NCI-H1417 (cell line): ENCODE data around the gene EZH2.

Source experiments
- DNase-seq, 3 experiments: peaks; one replicate each; lab custom pipeline; 2025; lab: John Stamatoyannopoulos, UW

The EZH2 gene

DNA sequence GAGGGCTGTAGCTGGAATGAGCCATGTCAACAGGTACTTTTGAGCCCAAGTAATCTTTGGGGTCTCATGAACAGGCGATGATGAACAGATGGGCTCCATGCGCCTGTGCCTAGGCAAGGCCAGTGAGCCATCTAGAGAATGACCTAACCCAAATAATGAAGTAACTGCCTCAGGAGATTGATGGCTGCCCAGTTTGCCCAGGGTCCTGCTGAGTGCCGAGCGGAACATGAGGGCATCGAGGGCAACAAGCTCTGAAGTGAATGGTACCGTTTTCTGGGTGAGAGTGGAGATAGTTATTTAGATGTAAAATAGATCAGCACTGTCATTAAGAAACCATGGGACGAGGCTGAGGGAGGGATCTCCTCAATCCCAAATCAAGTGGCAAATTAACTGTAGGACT, 77.9 kb downstream of the EZH2 start:
- no peak for DNase-seq

DNA sequence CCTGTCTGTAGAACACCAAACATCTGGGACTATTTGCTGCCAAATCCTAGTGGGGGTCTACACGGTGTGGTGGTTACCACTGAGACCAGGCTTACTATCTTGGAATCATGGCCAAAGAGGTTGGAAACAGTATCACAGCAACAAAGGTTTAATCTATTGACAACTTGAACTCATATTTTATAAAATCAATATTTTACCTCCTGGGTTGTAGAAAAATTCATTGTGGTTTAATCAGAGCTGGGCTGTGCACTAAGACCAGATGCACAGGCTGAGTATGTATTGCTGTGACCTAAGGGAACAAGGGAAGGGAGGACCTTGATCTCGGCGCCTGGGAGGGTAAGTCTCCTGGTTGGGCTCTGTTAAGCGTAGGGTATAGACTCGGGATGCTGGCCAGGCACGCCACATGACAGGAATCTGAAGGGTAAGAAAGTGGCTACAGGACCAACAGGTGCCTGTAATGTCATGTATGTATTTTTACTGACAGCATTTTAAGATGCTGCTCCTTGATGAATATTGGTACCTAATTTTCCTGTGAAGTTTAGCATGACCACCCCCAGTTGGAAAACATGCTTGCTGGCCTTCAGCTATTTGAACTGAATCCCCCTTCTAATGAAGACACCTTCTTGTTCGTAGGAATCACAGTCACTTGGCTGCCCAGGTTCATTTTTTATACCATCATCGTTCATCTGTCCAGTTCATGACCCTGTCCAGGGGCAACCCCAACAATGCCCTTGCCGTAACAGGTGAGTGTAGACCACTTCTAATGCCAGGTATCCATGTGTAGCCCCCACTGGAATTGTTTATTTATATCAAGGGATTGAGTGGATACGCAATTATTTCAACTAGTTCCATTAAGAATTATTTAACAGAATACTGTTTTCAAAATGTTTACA, 79.5 kb downstream of the EZH2 start:
- DNase-seq = peak in 1 of 3 experiments; percentile 44

DNA sequence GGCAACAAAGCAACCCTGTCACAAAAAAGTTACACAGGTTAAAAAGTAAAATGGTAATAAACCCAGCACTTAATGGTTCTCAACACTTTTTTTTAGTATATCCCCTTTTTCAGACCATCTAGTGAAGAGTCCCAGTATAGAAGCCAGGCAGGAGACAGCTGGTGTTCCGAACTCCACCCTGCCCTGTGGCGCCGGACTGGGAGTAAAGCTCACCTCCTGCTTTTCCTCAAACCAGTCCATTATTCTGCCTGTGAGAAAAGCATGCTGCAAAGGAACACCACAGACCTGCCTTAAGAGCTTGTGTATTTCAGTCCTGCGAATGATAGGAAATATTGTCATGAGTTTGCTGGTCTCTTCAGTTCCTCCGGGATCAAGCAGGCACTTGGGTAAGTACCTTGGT, 81.0 kb downstream of the EZH2 start:
- DNase-seq = peak in 1 of 3 experiments; percentile 47

DNA sequence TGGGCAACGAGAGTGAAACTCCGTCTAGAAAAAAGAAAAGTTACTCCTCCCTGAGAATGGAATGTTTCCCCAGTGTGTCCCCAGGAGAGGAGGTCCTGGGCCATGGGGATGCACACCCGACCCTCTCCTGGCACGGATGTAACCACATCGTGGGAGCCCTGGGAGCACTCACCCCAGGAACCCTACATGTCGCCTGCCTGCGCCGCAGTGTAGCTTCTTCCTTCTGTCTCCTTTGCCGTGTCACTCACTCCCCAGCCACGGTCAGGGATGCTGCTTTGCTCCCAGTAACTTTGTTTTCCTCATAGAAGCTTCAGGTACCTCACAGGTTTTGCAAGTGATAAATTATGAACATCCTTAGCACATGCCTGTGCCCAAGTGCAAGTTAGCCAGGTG, 82.0 kb downstream of the EZH2 start:
- no peak for DNase-seq

DNA sequence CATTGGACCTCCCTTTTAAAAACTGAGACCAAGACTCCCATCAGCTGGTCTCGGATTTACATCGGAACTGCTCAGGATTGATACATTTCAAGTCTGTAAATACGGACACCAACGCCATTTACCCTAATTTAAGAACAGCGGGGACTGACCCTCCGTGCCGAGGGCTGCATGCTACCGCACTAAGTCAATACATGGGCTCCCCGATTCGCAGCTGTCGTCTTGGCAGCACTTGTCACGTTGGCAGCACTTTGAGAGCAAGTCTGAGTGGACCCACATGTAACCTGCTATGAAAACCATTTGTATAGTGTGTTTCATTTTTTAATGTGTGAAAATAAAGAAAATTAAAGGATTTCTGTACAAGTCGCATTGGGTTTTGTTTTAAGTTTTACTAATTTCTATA, 83.4 kb downstream of the EZH2 start:
- DNase-seq = no peak

DNA sequence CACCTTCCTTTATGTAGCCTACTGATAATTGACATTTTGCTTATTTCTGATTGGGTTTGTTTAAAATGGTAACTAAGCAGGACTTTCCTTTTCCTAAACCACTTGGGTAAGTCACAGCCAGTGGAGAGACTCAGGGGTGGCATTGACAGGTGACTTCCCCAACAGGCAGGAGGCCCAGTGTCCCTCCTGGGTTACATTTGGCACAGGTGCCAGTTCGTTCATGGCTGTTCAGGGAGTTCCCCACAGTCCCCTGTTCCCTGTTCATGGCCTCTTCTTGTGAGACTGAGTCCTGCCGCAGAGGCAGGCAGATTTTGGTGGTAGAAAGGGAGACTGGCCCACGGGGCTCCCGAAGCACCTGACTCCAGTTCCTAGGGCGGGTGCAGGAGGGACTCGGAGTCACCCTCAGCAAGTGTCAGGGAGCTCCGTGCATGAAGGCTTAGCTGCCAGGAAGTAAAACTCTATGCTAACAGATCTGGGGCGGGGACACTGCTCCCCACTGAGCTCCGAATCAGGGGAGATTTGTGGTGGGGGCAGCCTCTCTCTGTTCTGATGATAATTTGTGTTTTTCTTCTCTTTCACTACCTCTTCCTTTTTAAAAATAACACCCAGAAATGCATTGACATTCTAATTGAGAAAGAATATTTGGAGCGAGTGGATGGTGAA, 84.1 kb downstream of the EZH2 start:
- no peak for DNase-seq

DNA sequence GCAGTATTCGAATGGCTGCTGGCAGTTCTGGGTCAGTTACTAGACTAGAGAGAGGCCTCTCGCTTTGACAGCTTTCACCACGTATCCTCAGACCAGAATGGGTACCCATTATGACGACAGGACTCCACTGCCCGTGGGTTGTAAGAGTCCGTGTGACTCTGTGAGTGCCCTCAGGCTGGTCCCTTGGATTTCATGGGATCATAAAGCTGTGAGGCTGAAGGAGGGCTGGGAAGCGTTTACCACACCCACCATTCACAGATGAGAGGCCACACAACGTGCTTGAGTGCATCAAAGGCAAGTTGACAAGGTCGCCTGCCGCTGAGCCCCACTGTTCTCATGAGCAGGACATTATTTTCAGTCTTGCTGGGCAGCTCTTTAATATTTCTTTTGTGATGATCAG, 87.2 kb downstream of the EZH2 start:
- DNase-seq = no peak

DNA sequence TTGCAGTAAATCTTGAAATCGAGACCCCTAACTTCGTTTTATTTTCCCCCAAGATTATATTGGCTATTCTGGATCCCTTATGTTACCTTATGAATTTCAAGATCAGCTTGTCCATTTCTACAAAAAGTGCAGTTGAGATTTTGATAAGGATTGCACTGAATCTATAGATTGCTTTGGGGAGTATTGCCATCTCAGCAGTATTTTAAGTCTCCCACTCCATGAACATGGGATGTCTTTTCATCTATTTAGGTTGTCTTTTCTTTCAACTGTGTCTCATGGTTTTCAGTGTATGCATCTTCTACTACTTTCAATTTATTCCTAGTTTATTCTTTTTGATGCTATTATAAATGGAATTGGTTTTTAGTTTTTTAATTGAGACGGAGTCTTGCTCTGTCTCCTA, 89.6 kb downstream of the EZH2 start:
- DNase-seq = no peak

DNA sequence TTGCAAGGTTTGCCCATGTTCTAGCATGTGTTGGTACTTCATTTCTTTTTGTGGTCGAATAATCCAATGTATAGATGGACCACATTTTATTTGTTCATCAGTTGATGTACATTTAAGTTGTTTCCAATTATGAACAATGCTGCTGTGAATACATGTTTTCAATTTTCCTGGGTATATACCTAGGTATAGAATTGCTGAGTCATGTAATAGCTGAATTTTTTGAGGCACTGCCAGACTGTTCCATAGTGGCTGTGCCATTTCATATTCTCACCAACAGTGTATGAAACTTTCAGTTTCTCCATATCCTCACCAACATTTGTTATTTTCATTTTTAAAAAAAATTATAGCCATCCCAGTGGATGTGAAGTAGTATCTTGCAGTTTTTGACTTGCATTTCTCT, 90.5 kb downstream of the EZH2 start:
- no peak for DNase-seq

DNA sequence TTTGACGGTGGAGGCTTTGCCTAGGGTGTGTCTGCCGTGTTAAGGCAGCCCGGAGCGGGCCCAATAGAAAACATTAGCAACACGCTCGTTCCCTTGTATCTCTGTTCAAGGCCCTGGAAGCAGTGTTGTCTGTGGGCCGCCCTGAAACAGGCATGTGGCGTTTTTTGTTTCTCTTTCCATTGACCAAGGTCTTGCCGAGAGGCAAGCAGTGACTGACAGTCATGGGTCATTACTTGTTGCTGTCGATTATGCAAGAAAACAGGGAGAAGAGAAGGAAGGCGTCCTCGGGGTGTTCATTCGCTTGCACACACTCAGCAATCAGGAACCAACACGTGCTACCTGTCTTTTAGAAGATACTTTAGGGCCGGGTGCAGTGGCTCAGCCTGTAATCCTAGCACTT, 92.5 kb downstream of the EZH2 start:
- no peak for DNase-seq

DNA sequence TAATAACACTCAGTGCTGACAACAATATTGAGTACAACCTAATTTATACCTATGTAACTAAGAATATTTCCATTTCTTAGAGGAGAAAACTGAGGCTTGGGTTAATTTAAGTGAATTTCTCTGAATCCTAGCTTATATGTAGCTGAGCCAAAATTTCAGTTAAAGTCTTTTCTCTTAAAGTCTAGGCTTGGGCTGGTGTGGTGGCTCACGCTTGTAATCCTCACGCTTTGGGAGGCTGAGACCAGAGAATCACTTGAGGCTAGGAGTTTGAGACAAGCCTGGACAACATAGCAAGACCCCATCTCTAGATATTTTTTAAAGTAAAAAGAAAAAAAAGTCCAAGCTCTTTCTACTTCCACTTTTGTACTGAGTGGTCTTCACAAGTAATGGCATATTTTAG, 93.2 kb downstream of the EZH2 start:
- no peak for DNase-seq

DNA sequence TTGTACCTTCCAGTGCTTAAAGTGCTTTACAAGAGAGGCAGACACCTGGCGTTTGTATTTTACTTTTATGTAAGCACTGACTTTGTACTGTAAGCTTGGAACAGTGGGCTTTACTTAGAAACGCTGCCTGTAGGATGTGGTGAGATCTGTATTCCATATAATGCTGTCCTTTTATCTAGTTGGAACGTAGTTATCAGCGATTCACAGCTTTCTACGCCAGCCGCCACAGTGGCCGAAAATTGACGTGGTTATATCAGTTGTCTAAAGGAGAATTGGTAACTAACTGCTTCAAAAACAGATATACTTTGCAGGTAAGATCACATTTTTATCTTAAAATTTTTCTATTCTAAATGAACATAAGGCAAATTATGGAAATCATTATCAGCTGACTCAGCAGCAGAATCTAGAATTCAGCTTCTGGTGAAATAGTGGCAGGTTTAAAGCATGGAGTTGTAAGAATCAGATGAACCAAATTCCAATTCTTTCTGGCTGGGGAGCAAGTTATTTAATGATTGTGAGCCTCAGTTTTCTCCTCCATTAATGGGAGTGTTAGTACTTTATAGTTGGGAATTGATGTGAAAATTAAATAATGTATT, 93.9 kb downstream of the EZH2 start:
- DNase-seq = no peak

DNA sequence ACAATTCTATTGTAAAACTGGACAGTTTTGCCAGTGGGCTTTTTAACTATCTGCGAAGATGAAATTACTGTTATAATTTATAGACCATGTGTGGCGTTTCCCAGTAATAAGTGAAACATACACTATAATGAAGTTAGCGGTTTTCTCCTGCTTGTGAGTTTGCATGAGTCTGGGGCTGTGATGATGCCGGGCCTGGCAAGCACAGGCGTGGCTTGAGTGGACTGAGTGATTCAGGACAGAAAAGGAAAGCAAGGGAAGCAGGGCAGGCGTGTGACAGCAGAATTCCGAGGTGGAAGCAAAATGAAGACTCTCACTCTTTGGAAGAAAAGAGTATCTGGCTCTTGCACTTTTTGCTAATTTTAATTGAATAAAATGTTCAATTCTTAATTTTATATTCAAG, 94.9 kb downstream of the EZH2 start:
- no peak for DNase-seq

DNA sequence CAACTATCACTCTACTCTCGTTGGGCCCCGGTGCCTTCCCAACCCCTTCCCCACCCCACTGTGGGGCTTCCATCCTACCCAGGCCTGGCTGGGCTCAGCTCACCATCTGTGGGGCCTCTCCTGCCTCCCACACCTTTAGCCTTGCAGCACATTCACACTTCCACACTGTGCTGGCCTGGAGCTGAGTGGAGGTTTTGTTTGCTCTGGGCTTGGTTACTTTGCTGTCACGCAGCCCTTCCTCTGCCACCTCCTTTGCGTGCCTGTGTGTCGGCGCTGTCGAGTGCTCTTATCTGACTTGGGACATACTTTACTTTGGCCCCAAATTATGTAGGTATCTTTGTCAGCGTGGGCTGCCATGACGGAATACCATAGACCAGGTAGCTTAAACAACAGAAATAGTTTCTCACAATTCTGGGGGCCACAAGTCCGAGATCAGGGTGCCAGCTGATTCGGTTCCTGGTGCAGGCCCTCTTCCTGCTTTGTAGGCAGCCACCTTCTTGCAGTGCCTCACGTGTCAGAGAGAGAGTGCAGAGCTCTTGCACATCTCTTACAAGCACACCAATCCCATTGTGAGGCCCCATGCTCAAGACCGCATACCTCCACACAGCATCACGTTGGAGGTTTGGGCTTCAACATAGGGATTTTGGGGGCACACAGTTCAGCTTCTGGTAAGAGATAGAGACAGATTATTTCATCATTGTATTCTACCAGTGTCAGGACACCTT, 96.4 kb downstream of the EZH2 start:
- no peak for DNase-seq

DNA sequence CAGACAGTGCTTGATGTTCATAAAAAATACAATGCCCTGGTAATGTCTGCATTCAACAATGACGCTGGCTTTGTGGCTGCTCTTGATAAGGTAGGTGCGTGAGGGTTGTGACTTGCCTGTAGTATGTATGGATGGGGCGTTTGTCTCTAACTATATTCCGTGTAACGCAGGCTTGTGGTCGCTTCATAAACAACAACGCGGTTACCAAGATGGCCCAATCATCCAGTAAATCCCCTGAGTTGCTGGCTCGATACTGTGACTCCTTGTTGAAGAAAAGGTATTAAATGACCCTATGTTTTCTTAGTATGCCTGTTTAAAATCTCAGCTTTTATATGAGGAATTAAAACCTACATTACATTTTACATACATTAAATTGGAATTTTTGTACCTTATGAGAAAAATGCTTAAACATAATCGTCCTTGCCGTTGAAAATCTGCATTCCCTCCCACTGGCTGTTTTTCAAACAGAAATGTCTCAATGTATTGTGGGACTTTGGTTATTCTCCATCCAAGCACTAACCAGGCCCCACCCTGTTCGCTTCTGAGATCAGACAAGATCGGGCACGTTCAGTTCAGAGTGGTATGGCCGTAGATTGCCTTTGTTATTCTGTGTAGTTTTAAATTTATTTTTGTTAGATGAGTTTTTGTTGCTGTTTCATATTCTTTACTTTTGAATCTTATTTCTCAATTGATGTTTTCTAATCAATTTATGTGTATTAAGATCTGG, 100.1 kb downstream of the EZH2 start:
- DNase-seq = peak; percentile 11 to 61 (median 31)

DNA sequence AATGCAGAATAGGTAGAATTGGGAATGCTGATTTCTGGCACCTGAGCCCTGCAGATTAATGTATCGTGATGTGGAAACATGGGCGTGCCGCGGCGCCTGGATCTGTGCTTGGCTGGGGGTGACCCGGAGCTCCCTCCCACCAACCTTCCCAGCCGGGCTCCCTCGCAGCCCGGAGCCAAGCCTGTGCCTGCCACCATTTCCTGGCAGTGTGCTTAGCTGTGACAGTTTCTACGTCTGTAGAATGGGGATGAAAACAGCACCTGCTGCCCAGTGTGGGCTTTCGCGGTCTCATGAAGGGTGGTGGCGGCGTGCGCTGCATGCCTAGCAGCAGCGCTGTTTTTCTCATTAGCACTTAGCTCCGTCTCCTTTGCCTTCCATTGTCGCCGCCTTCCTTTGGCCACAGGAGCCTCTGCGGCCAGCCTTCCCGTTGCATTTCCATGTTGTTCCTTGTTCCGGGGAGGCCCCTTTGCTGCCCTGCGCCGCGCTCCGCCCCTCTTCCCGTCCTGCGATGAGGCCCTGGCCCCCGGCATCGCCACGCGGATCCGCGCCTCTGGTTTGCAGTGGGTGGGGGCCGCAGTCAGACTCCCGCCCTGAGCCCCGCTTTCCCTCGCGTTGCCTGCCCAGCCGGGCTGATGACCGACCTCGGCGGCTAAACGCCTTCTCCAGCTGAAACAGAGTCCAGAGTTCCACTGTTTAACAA, 101.2 kb downstream of the EZH2 start:
- no peak for DNase-seq

DNA sequence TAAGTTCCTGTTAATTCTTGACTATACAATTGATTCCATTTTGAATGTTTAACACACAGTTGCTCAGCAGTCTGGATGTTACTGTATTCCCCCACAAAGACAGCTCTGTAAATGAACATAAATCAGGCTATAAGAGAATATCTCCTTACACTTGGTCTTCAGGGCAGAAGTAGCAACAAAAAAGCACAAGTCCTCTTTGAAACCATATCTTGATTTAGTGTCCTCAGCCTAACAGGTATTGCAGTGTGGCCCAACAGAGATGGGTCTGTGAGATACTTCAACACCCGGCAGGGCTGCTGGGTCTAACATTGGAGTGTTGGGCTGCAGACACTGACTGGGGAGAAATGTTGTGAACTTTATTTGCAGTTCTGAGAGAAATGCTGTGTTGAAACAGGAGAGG, 109.6 kb downstream of the EZH2 start:
- DNase-seq = no peak

DNA sequence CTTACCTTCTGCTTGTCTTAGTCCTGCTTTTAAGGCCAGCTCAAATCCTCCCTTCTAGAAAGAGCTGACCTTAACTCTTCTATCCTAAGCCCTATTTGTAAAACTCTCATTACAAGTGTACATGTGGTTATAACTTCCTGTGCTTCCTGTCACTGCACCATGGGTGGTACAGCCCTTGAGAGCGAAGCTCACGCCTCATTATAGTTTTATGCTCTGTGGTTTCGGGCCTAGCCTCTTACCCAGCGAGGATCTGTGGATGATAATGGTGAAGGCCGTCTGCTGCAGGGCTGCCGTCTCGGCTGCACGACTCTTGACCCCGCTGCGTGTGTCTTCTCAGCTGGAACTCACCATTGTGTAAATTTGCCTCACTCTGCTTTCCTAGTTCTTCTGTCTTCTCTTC, 110.8 kb downstream of the EZH2 start:
- peak; percentile 81 to 93 (median 92) for DNase-seq

DNA sequence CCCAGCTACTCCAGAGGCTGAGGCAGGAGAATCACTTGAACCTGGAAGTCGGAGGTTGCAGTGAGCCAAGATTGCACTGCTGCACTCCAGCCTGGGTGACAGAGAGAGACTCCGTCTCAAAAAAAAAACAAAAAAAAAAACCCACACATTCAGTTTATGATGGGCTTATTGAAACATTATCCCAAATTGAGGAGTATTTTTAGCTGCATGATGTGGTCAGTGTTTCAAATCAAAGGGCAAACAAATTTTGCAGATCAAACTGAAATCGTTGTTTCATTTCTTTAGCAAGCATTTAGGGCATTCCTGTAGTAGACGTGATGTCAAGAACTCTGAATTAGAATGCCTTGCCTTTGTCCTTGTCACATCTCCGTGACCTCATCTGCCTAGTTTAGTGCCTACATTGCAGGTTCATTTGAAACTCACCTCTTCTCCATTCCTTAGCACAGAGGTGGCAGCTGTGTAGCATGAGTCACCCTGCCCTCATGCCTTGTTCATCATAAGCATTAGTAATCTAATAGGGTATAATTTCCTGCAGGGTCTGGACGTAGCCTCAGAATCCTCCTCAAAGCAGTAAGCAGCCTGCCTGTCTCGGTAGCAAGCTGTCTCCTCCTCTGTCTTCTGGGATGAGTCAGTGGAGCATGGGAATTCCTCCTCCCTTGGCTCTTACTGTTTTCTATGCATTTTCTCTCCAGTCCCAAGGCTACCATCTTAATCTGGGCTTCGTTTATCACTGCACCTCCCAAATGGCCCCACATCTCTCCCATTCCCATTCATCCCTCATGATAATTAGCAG, 111.6 kb downstream of the EZH2 start:
- DNase-seq = peak in 2 of 3 experiments; percentile 24 to 71

DNA sequence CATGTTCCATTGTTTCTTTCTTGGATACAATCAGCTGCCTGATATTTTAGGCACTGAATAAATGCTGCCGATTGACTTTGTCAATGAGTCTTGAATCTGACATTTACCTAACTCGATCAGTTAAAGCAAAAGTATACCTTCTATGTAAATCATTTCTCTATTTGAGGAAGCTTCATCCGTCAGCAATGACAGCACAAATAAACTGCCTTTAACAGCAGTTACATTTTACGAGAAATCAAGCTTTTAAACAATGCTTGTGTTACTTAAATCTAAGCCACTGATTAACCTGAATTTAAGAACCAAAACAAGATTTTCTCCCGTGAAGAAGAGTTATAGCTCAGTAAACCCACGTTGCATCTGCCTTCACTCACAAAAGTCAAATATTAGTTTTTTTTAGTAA, 114.1 kb downstream of the EZH2 start:
- no peak for DNase-seq
